Left ventricle myocardium inferior (tissue), 1 donor: ENCODE data around the gene DLX5. TPM values are rescaled to one million over a fixed set of nuclear protein-coding genes. Genes with fewer than 3 reads are reported as not detected.
"Not testable (repeated sequence)": the region's sequence is repeated elsewhere in the genome, so short reads cannot be mapped to it uniquely, and the experiment has no call there.

Experiments
- DNase-seq: peaks from one replicate; pipeline ENCODE4 v3.0.0-alpha.2; 2020
- H3K27ac ChIP-seq: fragments of 200-600 bp; replicated peaks from 2 replicates; pipeline ENCODE4 v1.8.0; 2021
- H3K27me3 ChIP-seq: fragments of 200-600 bp; 2 replicates; pipeline ENCODE4 v1.8.0; 2021; ENCODE audit warnings: low read depth
- H3K36me3 ChIP-seq: fragments of 200-600 bp; 2 replicates; pipeline ENCODE4 v1.8.0; 2021
- H3K4me1 ChIP-seq: fragments of 200-600 bp; 2 replicates; pipeline ENCODE4 v1.8.0; 2021
- H3K4me3 ChIP-seq: fragments of 200-600 bp; 2 replicates; pipeline ENCODE4 v1.8.0; 2021; ENCODE audit warnings: mild to moderate bottlenecking, moderate library complexity
- H3K9me3 ChIP-seq: fragments of 200-600 bp; replicated peaks from 2 replicates; pipeline ENCODE4 v1.8.0; 2021
- CTCF ChIP-seq: fragments of 200-600 bp; IDR thresholded peaks from 2 replicates; pipeline ENCODE4 v1.8.0; 2021; ENCODE audit warnings: antibody characterized with exemption, mild to moderate bottlenecking, borderline replicate concordance
- intact Hi-C: fragments of 100-400 bp; cut with micrococcal nuclease; formaldehyde crosslinking; loops from one replicate; pipeline ENCODE4 v1.11.0; 2022
- long read RNA-seq: library from polyadenylated mRNA; unstranded; transcript quantifications from one replicate; pipeline ENCODE4 v2.0.0, GENCODE V29; 2021
- total RNA-seq: library from RNA; stranded (reverse); fragmentation: NEBNext Ultra II Directional; extraction: Animal tissue kit (Norgen Biotek cat#: 25700); gene quantifications from one replicate; pipeline ENCODE4 v1.2.1, GENCODE V29; 2021
- donor health status: DM: no; HTN: yes; CAD: no; lungs with severe emphysema.

The DLX5 gene
- not detected for total RNA-seq
- long read RNA-seq: 0 reads

- intact Hi-C loops: loop anchor here (5.0 to 10.0 kb wide), 2 partner anchors 947 to 1110 kb away; no protein-coding TSS in a partner anchor
- no peaks in the 10 kb centered on the region for H3K9me3 ChIP-seq
- H3K27me3 ChIP-seq: peaks cover 100% of the 10 kb centered on the region
- no peak within 1 kb of the TSS for H3K27ac ChIP-seq
- peak within 1 kb of the TSS; percentile 61 for H3K4me3 ChIP-seq
- H3K36me3 ChIP-seq: no peaks in the 10 kb centered on the region
- no peak for DNase-seq
- TF ChIP-seq CTCF: no peak
- H3K4me1 ChIP-seq: peaks cover 63% of the 10 kb centered on the region
Observed at GRCh38 chr7:97024209-97025129, at the start of gene DLX5. Gene DLX5 (minus strand): TSS chr7:97024831. CDS start chr7:97024623, 208 bp downstream.

GRCh38 chr7:97072025-97072424 is 47.4 kb upstream of the DLX5 start:
- H3K36me3 ChIP-seq, intact Hi-C loops, H3K4me3 ChIP-seq, H3K9me3 ChIP-seq, DNase-seq, H3K4me1 ChIP-seq, H3K27ac ChIP-seq: not testable (repeated sequence)
- peaks cover 19% of the 10 kb centered on the region for H3K27me3 ChIP-seq

- intact Hi-C loops: loop anchor here (10.0 kb wide), 1 partner anchor 1150 kb away; no protein-coding TSS in a partner anchor
- H3K4me3 ChIP-seq: no peak overlapping the region
- H3K36me3 ChIP-seq: no peaks in the 10 kb centered on the region
- no peak for DNase-seq
- H3K27me3 ChIP-seq: peaks cover 9% of the 10 kb centered on the region
- H3K9me3 ChIP-seq: peaks cover 6% of the 10 kb centered on the region
- H3K4me1 ChIP-seq: no peaks in the 10 kb centered on the region
- H3K27ac ChIP-seq: no peak overlapping the region
- peak; percentile 80 for TF ChIP-seq CTCF
Observed at GRCh38 chr7:97064972-97065587, 40.4 kb upstream of the DLX5 start.

- TF ChIP-seq CTCF: no peak
- no peak for DNase-seq
- Histone ChIP-seq H3K36me3 (no peaks in the 10 kb centered on the region), H3K27me3 (peaks cover 9% of the 10 kb centered on the region), H3K27ac (no peak overlapping the region), H3K4me3 (no peak overlapping the region), H3K4me1 (no peaks in the 10 kb centered on the region), H3K9me3 (peaks cover 17% of the 10 kb centered on the region)
- intact Hi-C loops: loop anchor here (10.0 kb wide), 1 partner anchor 1149 kb away; no protein-coding TSS in a partner anchor
Observed at GRCh38 chr7:97064020-97064419, 39.4 kb upstream of the DLX5 start.

GRCh38 chr7:97043281-97043680 is 18.6 kb upstream of the DLX5 start:
- intact Hi-C loops: no loop called here
- TF ChIP-seq CTCF: no peak
- Histone ChIP-seq H3K36me3 (no peaks in the 10 kb centered on the region), H3K4me3 (no peak overlapping the region), H3K4me1 (no peaks in the 10 kb centered on the region), H3K27me3 (peaks cover 94% of the 10 kb centered on the region), H3K9me3 (no peaks in the 10 kb centered on the region), H3K27ac (no peak overlapping the region)
- no peak for DNase-seq
